Activated B cell treated with CpG ODN at 0.5 μM for 24 hours (primary cell): ENCODE results near the gene TRAF3. TPM values are rescaled to one million over a fixed set of nuclear protein-coding genes. Genes with fewer than 3 reads are reported as not detected.
A peak's percentile ranks its signal among the peaks of the same experiment; 100 is the strongest.

Experiments used
- ATAC-seq: fragments of 200-7000 bp; cut with Tn5 transposase; one replicate; pipeline ENCODE4 v1.10.0; 2021; ENCODE audit warnings: low read depth, mild to moderate bottlenecking, moderate library complexity
- CTCF ChIA-PET: fragments of 350-600 bp; sonication (Branson Sonifier 250); formaldehyde crosslinking; loops from one replicate; lab custom pipeline; 2021; ENCODE audit warnings: antibody characterized with exemption; lab: Charles Lee
- POLR2A ChIA-PET: fragments of 350-600 bp; sonication (Branson Sonifier 250); formaldehyde crosslinking; loops from one replicate; lab custom pipeline; 2021; ENCODE audit warnings: antibody characterized with exemption; lab: Charles Lee
- DNase-seq: peaks from one replicate; pipeline ENCODE4 v3.0.0; 2022
- H3K27ac Mint-ChIP-seq: one replicate; pipeline ENCODE4 v1.8.0; 2020; ENCODE audit warnings: mixed read lengths
- H3K27me3 Mint-ChIP-seq: one replicate; pipeline ENCODE4 v1.8.0; 2021; ENCODE audit warnings: mixed read lengths
- H3K36me3 Mint-ChIP-seq: one replicate; pipeline ENCODE4 v1.8.0; 2021; ENCODE audit warnings: low read depth, mixed read lengths
- H3K4me1 Mint-ChIP-seq: one replicate; pipeline ENCODE4 v1.8.0; 2021; ENCODE audit warnings: mixed read lengths
- H3K4me3 Mint-ChIP-seq: one replicate; pipeline ENCODE4 v1.8.0; 2020; ENCODE audit warnings: mild to moderate bottlenecking, mixed read lengths
- H3K9me3 Mint-ChIP-seq: one replicate; pipeline ENCODE4 v1.8.0; 2020; ENCODE audit warnings: mixed read lengths
- intact Hi-C: fragments of 100-400 bp; cut with micrococcal nuclease; formaldehyde crosslinking; loops from one replicate; pipeline ENCODE4 v1.15.1; 2024
- total RNA-seq: library from RNA; stranded (reverse); gene quantifications from 2 replicates; pipeline ENCODE4 v1.2.3, GENCODE V29; 2022
- TF ChIP-seq, protein P1 (sequence below): fragments of 200-600 bp; IDR thresholded peaks from one replicate; pipeline ENCODE4 v1.8.0; 2022; ENCODE audit warnings: antibody characterized with exemption, mild to moderate bottlenecking

Gene TRAF3
- total RNA-seq, 1 donor from 2014 or later, result 120 TPM

- DNase-seq (no peak), ATAC-seq (no peak)
- intact Hi-C loops, result no loop called here
- Mint-ChIP-seq H3K4me3 (no peak overlapping the region), H3K27me3 (no peaks in the 10 kb centered on the region), H3K36me3 (peaks cover 53% of the 10 kb centered on the region), H3K4me1 (no peaks in the 10 kb centered on the region), H3K9me3 (no peaks in the 10 kb centered on the region), H3K27ac (peak overlapping the region; percentile 33)
- ChIA-PET POLR2A (no interaction called here), CTCF (no interaction called here)
- TF ChIP-seq, protein P1, sequence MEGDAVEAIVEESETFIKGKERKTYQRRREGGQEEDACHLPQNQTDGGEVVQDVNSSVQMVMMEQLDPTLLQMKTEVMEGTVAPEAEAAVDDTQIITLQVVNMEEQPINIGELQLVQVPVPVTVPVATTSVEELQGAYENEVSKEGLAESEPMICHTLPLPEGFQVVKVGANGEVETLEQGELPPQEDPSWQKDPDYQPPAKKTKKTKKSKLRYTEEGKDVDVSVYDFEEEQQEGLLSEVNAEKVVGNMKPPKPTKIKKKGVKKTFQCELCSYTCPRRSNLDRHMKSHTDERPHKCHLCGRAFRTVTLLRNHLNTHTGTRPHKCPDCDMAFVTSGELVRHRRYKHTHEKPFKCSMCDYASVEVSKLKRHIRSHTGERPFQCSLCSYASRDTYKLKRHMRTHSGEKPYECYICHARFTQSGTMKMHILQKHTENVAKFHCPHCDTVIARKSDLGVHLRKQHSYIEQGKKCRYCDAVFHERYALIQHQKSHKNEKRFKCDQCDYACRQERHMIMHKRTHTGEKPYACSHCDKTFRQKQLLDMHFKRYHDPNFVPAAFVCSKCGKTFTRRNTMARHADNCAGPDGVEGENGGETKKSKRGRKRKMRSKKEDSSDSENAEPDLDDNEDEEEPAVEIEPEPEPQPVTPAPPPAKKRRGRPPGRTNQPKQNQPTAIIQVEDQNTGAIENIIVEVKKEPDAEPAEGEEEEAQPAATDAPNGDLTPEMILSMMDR, result no peak
These were observed 46.0 kb upstream of the TRAF3 start for GRCh38 chr14:102731101-102731870.

DNA sequence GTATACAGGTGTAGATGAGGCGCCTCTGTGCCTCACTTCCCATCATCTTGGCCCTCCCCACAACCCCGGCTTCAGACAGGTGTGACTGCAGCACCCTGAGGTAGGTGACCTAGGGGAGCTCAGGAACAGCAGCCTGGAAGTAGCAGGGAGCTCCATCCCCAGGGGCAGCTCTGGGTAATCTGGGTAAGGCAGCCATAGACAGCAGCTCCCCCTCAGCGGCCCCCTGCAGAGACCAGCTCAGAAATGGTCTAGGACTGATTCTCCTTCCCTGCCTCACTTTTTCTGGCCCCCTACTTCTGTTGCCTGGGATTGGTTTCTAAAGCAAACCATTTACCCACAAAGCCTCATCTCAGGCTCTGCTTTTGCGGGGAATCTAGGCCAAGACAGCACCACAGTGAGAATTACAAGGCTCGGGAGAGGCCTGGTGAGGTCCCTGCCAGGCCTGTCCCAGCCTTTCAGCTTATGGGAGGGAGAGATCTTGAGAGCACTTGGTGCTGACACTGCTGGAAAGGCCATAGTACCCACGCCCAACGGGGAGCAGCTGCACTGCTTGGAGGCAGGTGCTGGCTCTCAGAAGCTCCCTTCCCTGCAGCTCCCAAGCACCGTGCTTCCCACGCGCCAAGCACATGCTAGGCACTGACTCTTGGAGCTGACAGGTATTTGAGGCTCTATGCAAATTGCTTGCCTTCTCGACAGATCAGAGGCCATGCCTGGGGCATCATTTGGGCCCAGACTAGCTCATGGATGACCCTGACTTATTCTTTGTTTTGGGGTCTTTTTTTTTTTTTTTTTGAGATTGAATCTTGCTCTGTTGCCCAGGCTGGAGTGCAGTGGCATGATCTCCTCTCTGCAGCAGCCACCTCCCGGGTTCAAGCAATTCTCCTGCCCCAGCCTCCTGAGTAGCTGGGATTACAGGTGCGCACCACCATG, 45.1 kb upstream of the TRAF3 start:
- TF ChIP-seq, protein P1, result no peak
- intact Hi-C loops, result no loop called here
- ChIA-PET POLR2A (interaction anchor here (0.9 kb wide), 1 partner anchor 46 kb away, joined by 3 read pairs; no protein-coding TSS in a partner anchor), CTCF (no interaction called here)
- Mint-ChIP-seq H3K27ac (no peak overlapping the region), H3K4me3 (no peak overlapping the region), H3K36me3 (peaks cover 47% of the 10 kb centered on the region), H3K4me1 (no peaks in the 10 kb centered on the region), H3K27me3 (no peaks in the 10 kb centered on the region), H3K9me3 (no peaks in the 10 kb centered on the region)
- DNase-seq (no peak), ATAC-seq (no peak)

- Mint-ChIP-seq H3K4me1 (no peaks in the 10 kb centered on the region), H3K36me3 (peaks cover 40% of the 10 kb centered on the region), H3K4me3 (no peak overlapping the region), H3K27ac (no peak overlapping the region), H3K27me3 (no peaks in the 10 kb centered on the region), H3K9me3 (no peaks in the 10 kb centered on the region)
- POLR2A ChIA-PET, result interaction anchor here (0.9 kb wide), 1 partner anchor 45 kb away, joined by 3 read pairs; no protein-coding TSS in a partner anchor
- no peak for ATAC-seq
- DNase-seq, result no peak
- CTCF ChIA-PET, result no interaction called here
- intact Hi-C loops, result no loop called here
- TF ChIP-seq, protein P1, result no peak
These were observed 44.3 kb upstream of the TRAF3 start for GRCh38 chr14:102732924-102733323.

- CTCF ChIA-PET, result no interaction called here
These were observed 43.9 kb upstream of the TRAF3 start for GRCh38 chr14:102733326-102733725.

More at GRCh38 chr14:102733326-102733725, 43.9 kb upstream of the TRAF3 start:
- H3K36me3 Mint-ChIP-seq, result peaks cover 36% of the 10 kb centered on the region
- no peak for DNase-seq
- H3K9me3 Mint-ChIP-seq, result no peaks in the 10 kb centered on the region
- intact Hi-C loops, result no loop called here
- H3K27me3 Mint-ChIP-seq, result no peaks in the 10 kb centered on the region
- H3K4me3 Mint-ChIP-seq, result no peak overlapping the region
- ATAC-seq, result no peak
- no peaks in the 10 kb centered on the region for H3K4me1 Mint-ChIP-seq
- TF ChIP-seq, protein P1, result no peak
- POLR2A ChIA-PET, result no interaction called here
- no peak overlapping the region for H3K27ac Mint-ChIP-seq
